Immature natural killer cell (primary cell): ENCODE data around the gene CDKAL1. TPM values are rescaled to one million over a fixed set of nuclear protein-coding genes. Genes with fewer than 3 reads are reported as not detected.
"Not testable (repeated sequence)": the region's sequence is repeated elsewhere in the genome, so short reads cannot be mapped to it uniquely, and the experiment has no call there.

ENCODE experiments used
- DNase-seq, 3 donors: peaks; one replicate each; pipeline ENCODE4 v3.0.0; 2022; ENCODE audit warnings: mixed read lengths in 1 of 3
- H3K27ac Mint-ChIP-seq, 6 donors: one replicate each; pipeline ENCODE4 v1.8.0; 2020; ENCODE audit warnings: mixed read lengths in 6 of 6, mild to moderate bottlenecking in 5 of 6, inconsistent platforms in 4 of 6, moderate library complexity in 3 of 6
- H3K27me3 Mint-ChIP-seq, 3 donors: one replicate each; pipeline ENCODE4 v1.8.0; 2020 to 2021; ENCODE audit warnings: low read depth in 3 of 3, mild to moderate bottlenecking in 3 of 3, mixed read lengths in 3 of 3, moderate library complexity in 3 of 3, inconsistent platforms in 1 of 3
- H3K36me3 Mint-ChIP-seq, 3 donors: one replicate each; pipeline ENCODE4 v1.8.0; 2020; ENCODE audit warnings: mixed read lengths in 3 of 3, inconsistent platforms in 2 of 3, mild to moderate bottlenecking in 2 of 3
- H3K4me1 Mint-ChIP-seq, 2 donors: one replicate each; pipeline ENCODE4 v1.8.0; 2020; ENCODE audit warnings: inconsistent platforms in 2 of 2, mild to moderate bottlenecking in 2 of 2, mixed read lengths in 2 of 2, moderate library complexity in 1 of 2
- H3K4me3 Mint-ChIP-seq, 5 donors: one replicate each; pipeline ENCODE4 v1.8.0; 2020; ENCODE audit warnings: mild to moderate bottlenecking in 5 of 5, mixed read lengths in 5 of 5, inconsistent platforms in 3 of 5, moderate library complexity in 3 of 5
- H3K9me3 Mint-ChIP-seq, 6 donors: one replicate each; pipeline ENCODE4 v1.8.0; 2020; ENCODE audit warnings: mild to moderate bottlenecking in 6 of 6, mixed read lengths in 6 of 6, inconsistent platforms in 4 of 6, moderate library complexity in 3 of 6
- polyA plus RNA-seq, 3 donors: library from polyadenylated mRNA; unstranded; fragments of 300-500 nt; fragmentation: Illumina TruSeq; gene quantifications; one replicate each; pipeline ENCODE4 v1.2.3, GENCODE V29; 2021

CDKAL1 gene
- polyA plus RNA-seq, 3 donors from 2014 or later: 22.4 to 32.3 (median 25.4) TPM

DNA sequence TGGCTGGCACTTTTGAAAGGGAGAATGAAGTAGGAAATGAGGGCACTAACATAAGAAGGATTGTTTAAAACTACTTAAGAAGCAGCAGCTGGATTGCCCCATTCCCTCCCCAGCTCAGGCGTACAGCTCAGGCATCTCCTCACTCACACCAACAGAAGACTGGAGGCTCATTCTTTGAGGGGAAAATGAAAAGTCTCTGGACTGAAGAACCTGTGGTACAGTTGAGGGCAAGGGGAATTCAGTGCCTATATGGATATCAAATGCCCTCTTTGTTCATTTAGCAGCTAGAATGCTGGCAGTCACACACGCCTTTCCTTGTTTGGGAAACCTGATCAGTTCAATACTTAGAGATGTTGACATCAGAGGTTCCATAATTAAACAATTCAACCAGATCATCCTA, 557.2 kb downstream of the CDKAL1 start:
- Mint-ChIP-seq H3K27ac (no peak overlapping the region), H3K4me3 (no peak overlapping the region), H3K4me1 (no peaks in the 10 kb centered on the region), H3K9me3 (no peaks in the 10 kb centered on the region), H3K27me3 (peaks cover 0 to 1% (median 1%) of the 10 kb centered on the region in 3 donors), H3K36me3 (peaks cover 13 to 29% (median 23%) of the 10 kb centered on the region in 3 donors)
- DNase-seq: no peak

DNA sequence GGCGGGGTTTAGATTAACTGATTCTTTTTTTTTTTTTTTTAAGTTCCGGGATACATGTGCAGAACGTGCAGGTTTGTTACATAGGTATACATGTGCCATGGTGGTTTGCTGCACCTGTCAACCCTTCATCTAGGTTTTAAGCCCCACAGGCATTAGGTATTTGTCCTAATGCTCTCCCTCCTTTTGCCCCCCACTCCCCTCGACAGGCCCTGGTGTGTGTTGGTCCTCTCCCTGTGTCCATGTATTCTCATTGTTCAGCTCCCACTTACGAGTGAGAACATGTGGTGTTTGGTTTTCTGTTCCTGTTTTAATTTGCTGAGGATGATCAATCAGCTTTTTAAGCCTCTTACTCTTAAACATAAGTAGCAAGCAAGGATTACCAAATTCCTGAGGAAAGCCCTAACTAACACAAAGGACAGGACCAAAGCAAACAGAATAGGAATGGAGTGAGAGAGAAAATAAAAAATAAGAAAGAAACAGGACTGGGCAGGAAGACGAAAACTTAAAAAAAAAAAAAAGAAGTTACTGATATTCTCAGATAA, 558.0 kb downstream of the CDKAL1 start:
- DNase-seq, H3K4me1 Mint-ChIP-seq, H3K27ac Mint-ChIP-seq, H3K9me3 Mint-ChIP-seq, H3K27me3 Mint-ChIP-seq, H3K4me3 Mint-ChIP-seq: not testable (repeated sequence)
- peaks cover 9 to 23% (median 22%) of the 10 kb centered on the region in 3 donors for H3K36me3 Mint-ChIP-seq

DNA sequence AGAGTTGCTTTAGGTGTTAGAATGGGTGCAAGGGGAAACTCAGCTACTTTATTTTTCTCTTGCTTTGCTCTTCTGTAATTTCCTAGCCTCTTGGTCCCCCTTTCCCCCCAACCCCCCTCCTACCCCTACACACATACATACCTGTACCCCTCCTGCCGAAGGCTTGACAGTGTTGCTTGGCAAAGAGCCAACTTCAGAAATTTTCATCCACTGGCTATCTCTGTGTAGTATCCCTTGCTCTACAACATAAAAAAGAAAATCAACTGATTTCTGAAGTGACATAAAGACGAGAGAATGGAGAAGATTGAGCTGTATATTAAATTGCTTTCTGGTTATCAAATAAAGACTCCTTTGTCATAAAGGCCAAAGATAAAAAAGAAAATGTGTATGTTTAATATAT, 561.2 kb downstream of the CDKAL1 start:
- Mint-ChIP-seq H3K36me3 (peaks cover 11 to 18% (median 17%) of the 10 kb centered on the region in 3 donors), H3K27me3 (peaks cover 0 to 3% (median 0%) of the 10 kb centered on the region in 3 donors)

DNA sequence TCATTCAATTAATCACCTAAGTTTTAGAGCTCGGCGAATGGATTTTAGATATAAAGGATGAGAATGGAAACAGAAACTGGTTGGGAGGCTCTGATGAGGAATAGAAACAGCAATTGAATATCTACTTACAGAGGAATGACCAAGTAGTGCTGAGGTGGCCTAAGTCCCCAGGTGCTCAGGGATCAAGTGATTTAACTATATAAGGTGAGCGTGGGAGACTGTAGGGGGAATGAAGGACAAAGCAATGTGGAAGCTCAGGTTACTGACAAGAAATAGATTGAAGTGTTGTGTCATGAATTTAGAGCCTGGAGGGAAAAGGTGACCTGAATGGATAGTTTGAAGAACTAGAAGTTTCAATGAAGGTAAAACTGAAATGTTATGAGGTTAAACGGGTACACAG, 563.9 kb downstream of the CDKAL1 start:
- DNase-seq: no peak
- peaks cover 5 to 13% (median 7%) of the 10 kb centered on the region in 3 donors for H3K36me3 Mint-ChIP-seq

More for the DNA sequence above, 561.2 kb downstream of the CDKAL1 start:
- Mint-ChIP-seq H3K4me1 (peaks cover 12 to 20% of the 10 kb centered on the region in 2 donors), H3K27ac (no peak overlapping the region), H3K4me3 (no peak overlapping the region), H3K9me3 (no peaks in the 10 kb centered on the region)
- DNase-seq: no peak

DNA sequence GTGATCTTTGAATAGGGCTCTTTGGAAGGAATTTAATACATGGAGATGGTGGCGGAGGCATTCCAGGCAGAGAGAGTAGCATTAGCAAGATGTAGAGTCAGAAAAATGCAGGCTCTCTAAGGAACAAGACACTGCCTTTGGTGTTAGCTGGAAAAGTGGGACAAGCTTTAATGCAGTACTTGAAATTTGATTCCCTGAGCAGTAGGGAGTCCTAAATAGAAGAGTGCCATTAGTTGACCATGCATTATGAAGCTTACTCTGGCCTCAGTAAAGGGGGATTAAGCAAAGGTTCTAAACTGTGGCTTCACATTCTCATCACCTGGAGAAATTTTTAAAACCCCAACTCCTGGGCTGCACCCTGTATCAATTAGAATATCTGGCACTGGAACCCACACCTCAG, 564.5 kb downstream of the CDKAL1 start:
- peak overlapping the region in 1 of 6 donors; percentile 28 for H3K27ac Mint-ChIP-seq
- H3K36me3 Mint-ChIP-seq: peaks cover 3 to 9% (median 4%) of the 10 kb centered on the region in 3 donors
- H3K4me3 Mint-ChIP-seq: no peak overlapping the region
- peaks cover 33 to 43% of the 10 kb centered on the region in 2 donors for H3K4me1 Mint-ChIP-seq
- no peak for DNase-seq
- no peaks in the 10 kb centered on the region for H3K9me3 Mint-ChIP-seq
- H3K27me3 Mint-ChIP-seq: peaks cover 0 to 3% (median 0%) of the 10 kb centered on the region in 3 donors

More for the DNA sequence above, 563.9 kb downstream of the CDKAL1 start:
- H3K27me3 Mint-ChIP-seq: peaks cover 0 to 3% (median 0%) of the 10 kb centered on the region in 3 donors
- H3K9me3 Mint-ChIP-seq: no peaks in the 10 kb centered on the region
- peaks cover 33 to 43% of the 10 kb centered on the region in 2 donors for H3K4me1 Mint-ChIP-seq
- H3K4me3 Mint-ChIP-seq: no peak overlapping the region
- no peak overlapping the region for H3K27ac Mint-ChIP-seq

DNA sequence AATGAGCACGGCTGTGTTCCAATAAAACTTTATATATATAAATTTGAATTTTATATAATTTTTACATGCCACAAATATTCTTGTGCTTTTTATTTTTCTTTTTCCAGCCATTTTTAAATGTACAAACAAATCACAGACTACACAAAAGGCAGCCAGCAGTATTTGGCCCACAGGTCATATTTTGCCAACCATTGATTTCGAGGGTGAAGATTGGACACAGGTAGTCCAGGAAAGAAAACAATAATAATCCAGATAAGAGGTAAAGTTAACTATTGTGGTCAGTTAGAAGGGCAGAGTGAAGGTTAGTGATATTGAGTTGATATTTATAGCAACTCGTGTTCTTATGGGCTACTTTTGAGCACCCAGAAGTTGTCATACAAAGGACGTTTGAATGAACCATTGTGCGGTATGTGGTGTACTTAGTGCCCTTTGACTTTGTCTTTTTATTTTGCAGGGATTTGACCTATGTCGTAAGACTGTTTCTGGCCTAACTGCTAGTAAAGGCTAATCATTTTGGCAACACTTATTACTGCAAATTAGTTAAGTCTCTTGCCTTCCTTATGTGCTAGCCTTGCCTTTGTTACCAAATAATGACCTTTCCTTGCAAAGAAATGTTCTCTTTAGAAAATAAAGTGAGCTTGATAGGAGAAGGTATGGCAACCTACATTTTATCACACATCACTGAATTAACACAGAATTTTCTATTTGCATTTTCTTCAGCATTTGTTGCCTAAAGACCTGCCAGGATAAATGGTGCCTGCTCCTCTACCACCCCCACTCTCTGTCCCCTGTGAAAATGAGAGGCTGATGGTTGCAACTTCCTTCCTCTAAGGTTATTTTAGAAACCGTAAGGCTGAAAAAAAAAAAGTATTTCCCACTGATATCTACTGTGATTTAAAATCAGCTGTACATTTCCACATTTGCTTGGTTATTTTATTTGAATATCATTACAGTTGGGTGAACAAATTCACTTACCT, 565.4 kb downstream of the CDKAL1 start:
- Mint-ChIP-seq H3K27me3 (peaks cover 0 to 3% (median 2%) of the 10 kb centered on the region in 3 donors), H3K4me3 (peak overlapping the region in 3 of 5 donors; percentile 6 to 35 (median 19)), H3K4me1 (peaks cover 33 to 43% of the 10 kb centered on the region in 2 donors), H3K36me3 (peaks cover 3 to 9% (median 4%) of the 10 kb centered on the region in 3 donors), H3K9me3 (no peaks in the 10 kb centered on the region), H3K27ac (peak overlapping the region in 2 of 6 donors; percentile 7 to 21)
- DNase-seq: no peak

DNA sequence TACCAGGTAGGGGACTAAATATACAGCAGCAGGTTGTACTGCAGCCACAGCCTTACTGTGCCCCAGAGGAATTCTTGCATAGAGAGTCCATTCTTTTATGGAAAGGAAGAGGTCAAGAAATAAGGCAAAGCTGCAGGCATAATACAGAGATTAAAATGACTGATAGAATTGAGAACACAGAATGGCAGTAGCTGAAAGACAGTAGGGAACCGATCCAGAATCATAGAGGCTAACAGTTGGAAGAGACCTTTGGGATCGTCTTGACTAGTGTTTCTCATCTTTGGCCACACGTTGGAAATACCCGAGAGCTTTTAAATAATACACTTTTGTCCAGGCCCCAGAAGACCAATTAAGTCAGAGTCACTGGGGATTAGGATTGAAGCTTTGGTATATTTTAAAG, 566.7 kb downstream of the CDKAL1 start:
- Mint-ChIP-seq H3K36me3 (peaks cover 3 to 15% (median 4%) of the 10 kb centered on the region in 3 donors), H3K27me3 (peaks cover 0 to 3% (median 2%) of the 10 kb centered on the region in 3 donors), H3K4me3 (no peak overlapping the region), H3K27ac (no peak overlapping the region), H3K9me3 (no peaks in the 10 kb centered on the region), H3K4me1 (peaks cover 33 to 43% of the 10 kb centered on the region in 2 donors)
- DNase-seq: no peak

DNA sequence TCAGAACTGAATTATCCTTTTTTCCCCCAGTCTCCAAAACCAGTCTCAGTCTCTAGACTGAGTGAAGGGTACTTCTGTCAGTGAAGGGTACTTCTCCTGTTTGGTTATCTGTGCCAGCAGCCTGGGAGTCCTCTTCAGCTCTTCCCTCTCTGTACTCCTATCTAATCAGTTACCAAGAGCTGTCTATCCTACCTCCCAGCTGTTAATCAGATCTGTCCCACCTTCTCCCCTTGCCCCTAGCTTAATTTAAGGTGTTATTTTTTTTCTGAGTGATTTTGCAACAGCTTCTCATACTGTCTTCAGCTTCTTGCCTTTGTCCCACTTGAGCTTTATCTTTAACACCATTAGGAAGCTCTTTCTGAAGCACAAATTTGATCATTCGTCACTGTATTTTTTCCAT, 567.4 kb downstream of the CDKAL1 start:
- H3K4me1 Mint-ChIP-seq: peaks cover 33 to 43% of the 10 kb centered on the region in 2 donors
- no peak for DNase-seq
- H3K36me3 Mint-ChIP-seq: peaks cover 3 to 15% (median 4%) of the 10 kb centered on the region in 3 donors
- H3K27ac Mint-ChIP-seq: peak overlapping the region in 3 of 6 donors; percentile 0 to 14 (median 13)
- no peaks in the 10 kb centered on the region for H3K9me3 Mint-ChIP-seq
- H3K4me3 Mint-ChIP-seq: peak overlapping the region in 2 of 5 donors; percentile 3 to 7
- H3K27me3 Mint-ChIP-seq: peaks cover 0 to 3% (median 2%) of the 10 kb centered on the region in 3 donors

DNA sequence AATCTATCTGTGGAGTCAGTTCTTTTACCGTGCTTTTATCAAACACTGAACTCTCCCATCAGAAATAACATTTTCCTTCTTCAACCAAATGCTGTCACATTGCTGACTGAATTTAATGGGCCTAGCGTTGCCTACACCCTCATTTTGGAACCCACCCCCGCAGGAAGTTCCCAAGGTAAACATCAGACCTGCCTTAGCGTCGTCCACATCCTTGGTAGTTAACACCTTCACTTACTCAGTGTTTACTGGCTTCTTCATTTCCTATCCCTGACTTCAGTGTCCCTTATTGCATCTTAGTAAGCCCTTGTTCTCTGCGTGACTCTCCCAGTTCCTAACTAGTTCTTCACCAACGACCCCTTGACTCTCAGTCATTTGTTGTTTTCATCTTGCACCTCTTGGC, 567.9 kb downstream of the CDKAL1 start:
- H3K9me3 Mint-ChIP-seq: no peaks in the 10 kb centered on the region
- peak in 1 of 3 donors; percentile 3 for DNase-seq
- peaks cover 33 to 43% of the 10 kb centered on the region in 2 donors for H3K4me1 Mint-ChIP-seq
- H3K36me3 Mint-ChIP-seq: peaks cover 3 to 15% (median 4%) of the 10 kb centered on the region in 3 donors
- H3K27me3 Mint-ChIP-seq: peaks cover 0 to 3% (median 2%) of the 10 kb centered on the region in 3 donors
- peak overlapping the region in 5 of 6 donors; percentile 0 to 29 (median 10) for H3K27ac Mint-ChIP-seq
- peak overlapping the region in 4 of 5 donors; percentile 3 to 32 (median 16) for H3K4me3 Mint-ChIP-seq

DNA sequence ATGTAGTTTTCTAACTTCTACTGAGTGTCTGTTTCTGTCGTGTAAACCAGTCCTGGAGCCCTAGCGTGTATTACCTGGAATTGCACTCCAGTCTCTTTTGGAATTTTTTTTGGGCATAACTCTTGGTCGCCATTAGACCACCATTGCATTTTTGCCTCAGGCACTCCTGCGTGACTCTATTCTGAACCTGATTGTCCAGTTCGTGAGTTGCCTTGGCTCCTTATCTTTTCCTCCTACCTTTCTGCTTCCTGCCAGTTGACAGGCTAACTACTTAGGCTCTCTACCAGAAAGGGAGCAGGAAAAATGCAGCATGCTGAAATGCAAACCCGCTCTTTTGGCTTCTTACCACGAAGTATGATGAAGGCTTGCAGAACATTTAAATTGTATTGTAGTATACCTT, 568.4 kb downstream of the CDKAL1 start:
- H3K27me3 Mint-ChIP-seq: peaks cover 0 to 3% (median 2%) of the 10 kb centered on the region in 3 donors
- DNase-seq: no peak
- peaks cover 3 to 15% (median 4%) of the 10 kb centered on the region in 3 donors for H3K36me3 Mint-ChIP-seq
- peak overlapping the region in 2 of 5 donors; percentile 3 to 24 for H3K4me3 Mint-ChIP-seq
- peaks cover 33 to 43% of the 10 kb centered on the region in 2 donors for H3K4me1 Mint-ChIP-seq
- no peaks in the 10 kb centered on the region for H3K9me3 Mint-ChIP-seq
- peak overlapping the region in 2 of 6 donors; percentile 0 to 10 for H3K27ac Mint-ChIP-seq

DNA sequence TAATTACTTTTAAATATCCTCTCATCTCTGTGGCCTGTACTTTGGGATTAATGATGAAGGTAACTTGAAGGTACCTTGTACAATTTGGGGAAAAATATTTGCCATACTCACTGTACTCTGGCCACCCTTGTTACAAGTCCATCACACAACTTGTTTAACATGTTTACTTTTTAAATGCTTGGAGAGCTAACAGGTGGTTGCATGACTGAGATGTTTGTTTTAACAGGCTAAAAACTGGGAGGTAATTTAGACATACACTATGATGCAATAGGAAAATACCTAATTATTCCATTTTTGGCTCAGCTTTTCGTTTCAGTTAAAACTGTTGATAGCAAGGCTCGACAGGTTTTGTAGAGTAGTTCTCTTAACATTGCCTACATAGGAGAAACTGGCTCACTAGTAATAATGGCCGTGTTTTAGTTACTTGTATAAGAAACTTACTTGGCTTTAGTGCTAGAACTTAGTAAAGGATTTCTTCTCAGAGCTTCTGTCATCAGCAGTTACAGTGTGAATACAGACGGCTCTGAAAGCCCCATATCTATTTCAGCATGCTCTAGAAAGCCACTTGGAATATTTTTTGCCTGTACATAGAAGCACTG, 569.5 kb downstream of the CDKAL1 start:
- Mint-ChIP-seq H3K27ac (no peak overlapping the region), H3K4me1 (peaks cover 33 to 37% of the 10 kb centered on the region in 2 donors), H3K27me3 (peaks cover 0 to 2% (median 1%) of the 10 kb centered on the region in 3 donors), H3K4me3 (no peak overlapping the region), H3K36me3 (peaks cover 0 to 20% (median 8%) of the 10 kb centered on the region in 3 donors), H3K9me3 (no peaks in the 10 kb centered on the region)
- DNase-seq: no peak

DNA sequence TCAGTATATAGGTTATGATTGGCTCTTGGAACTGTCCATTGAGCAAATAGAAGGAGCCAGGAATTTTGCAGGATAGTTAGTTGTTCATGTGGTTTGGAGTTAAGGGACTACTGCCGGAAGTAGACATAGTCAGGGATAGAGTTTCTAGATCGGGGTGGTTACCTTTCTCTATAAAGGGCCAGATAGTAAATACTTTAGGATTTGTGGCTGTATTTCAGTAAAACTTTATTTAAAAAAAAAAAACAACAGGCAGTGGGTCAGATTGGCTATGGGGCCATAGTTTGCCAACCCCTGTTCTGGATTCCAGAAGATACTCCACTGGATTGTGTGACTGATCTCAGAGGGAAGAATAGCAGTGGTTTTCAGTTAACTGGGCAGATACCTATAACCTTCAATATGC, 570.0 kb downstream of the CDKAL1 start:
- no peak overlapping the region for H3K4me3 Mint-ChIP-seq
- H3K9me3 Mint-ChIP-seq: no peaks in the 10 kb centered on the region
- H3K27ac Mint-ChIP-seq: no peak overlapping the region
- peaks cover 32 to 35% of the 10 kb centered on the region in 2 donors for H3K4me1 Mint-ChIP-seq
- peaks cover 0 to 2% (median 1%) of the 10 kb centered on the region in 3 donors for H3K27me3 Mint-ChIP-seq
- peaks cover 0 to 20% (median 8%) of the 10 kb centered on the region in 3 donors for H3K36me3 Mint-ChIP-seq
- DNase-seq: no peak

DNA sequence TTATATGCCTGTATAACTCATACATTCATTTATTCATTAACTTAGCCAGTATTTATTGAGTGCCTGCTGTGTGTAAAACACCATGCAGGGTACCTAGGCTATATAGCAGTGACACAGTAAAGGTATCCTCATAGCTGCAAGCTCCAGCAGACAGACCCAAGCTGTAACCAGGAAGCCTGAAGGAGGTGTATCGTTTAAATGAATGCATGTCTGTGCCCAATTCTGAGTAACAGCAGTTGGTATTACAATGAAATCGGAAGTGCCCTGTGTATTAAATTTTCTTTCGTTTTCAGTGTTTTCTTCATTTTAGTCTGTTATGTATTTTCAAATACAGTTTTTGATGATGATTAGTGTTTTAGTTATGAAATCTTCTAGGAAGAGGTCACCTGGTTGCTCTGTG, 573.5 kb downstream of the CDKAL1 start:
- Mint-ChIP-seq H3K4me3 (no peak overlapping the region), H3K9me3 (no peaks in the 10 kb centered on the region), H3K4me1 (peaks cover 0 to under 1% of the 10 kb centered on the region in 2 donors), H3K27ac (no peak overlapping the region), H3K27me3 (peaks cover 0 to 2% (median 0%) of the 10 kb centered on the region in 3 donors), H3K36me3 (peaks cover 0 to 16% (median 8%) of the 10 kb centered on the region in 3 donors)
- DNase-seq: no peak
